Neural crest cell (in vitro differentiated cells): ENCODE measurements around the gene HPN. TPM values are rescaled to one million over a fixed set of nuclear protein-coding genes. Genes with fewer than 3 reads are reported as not detected.
A peak's percentile ranks its signal among the peaks of the same experiment; 100 is the strongest.

ENCODE experiments used
- DNase-seq: peaks from one replicate; pipeline ENCODE4 v3.0.0; 2021; ENCODE audit warnings: low read depth, mixed read lengths, low spot score
- H3K27ac Mint-ChIP-seq: one replicate; pipeline ENCODE4 v1.8.0; 2021; ENCODE audit warnings: mild to moderate bottlenecking, mixed read lengths; ENCODE audit not compliant: unreplicated experiment
- H3K27me3 Mint-ChIP-seq: 2 replicates; pipeline ENCODE4 v1.8.0; 2021; ENCODE audit warnings: low read depth, mild to moderate bottlenecking, mixed read lengths
- H3K36me3 Mint-ChIP-seq: 2 replicates; pipeline ENCODE4 v1.8.0; 2021; ENCODE audit warnings: low read depth, mild to moderate bottlenecking, mixed read lengths
- H3K4me1 Mint-ChIP-seq: 2 replicates; pipeline ENCODE4 v1.8.0; 2021; ENCODE audit warnings: mixed read lengths
- H3K4me3 Mint-ChIP-seq: one replicate; pipeline ENCODE4 v1.8.0; 2021; ENCODE audit warnings: mild to moderate bottlenecking, mixed read lengths
- H3K9me3 Mint-ChIP-seq: 2 replicates; pipeline ENCODE4 v1.8.0; 2021; ENCODE audit warnings: mixed read lengths
- total RNA-seq: library from RNA; stranded (reverse); gene quantifications from 2 replicates; pipeline ENCODE4 v1.2.1, GENCODE V29; 2021
- TF ChIP-seq, protein P1 (sequence below): fragments of 200-600 bp; sonication (generic); conservative IDR thresholded peaks from 2 replicates; pipeline ENCODE4 v1.5.0; 2021; ENCODE audit warnings: antibody characterized with exemption, mild to moderate bottlenecking

The HPN gene
- total RNA-seq, 1 donor from 2014 or later, result 0.26 TPM

DNA sequence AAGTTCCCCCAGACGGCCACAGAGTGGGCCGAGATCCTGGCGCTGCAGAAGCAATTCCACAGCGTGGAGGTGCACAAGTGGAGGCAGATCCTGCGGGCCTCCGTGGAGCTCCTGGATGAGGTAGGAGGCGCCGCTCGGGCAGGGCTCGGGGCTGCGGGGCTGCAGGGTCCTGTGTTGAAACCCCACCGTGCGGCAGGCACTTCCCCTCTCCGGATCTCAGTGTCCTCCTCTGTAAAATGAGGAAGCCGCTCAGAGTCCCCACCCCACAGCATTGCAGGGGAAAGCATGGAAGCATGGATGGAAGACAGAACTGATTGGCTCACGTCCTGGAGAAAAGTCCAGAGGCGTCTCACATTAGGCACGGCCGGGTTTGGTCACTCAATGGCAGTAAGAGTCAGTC, 18.1 kb upstream of the HPN start:
- Mint-ChIP-seq H3K4me3 (no peak overlapping the region), H3K36me3 (peaks cover 19% of the 10 kb centered on the region), H3K27me3 (peaks cover 8% of the 10 kb centered on the region), H3K4me1 (no peaks in the 10 kb centered on the region), H3K27ac (no peak overlapping the region), H3K9me3 (no peaks in the 10 kb centered on the region)
- DNase-seq, result no peak
- TF ChIP-seq, protein P1, sequence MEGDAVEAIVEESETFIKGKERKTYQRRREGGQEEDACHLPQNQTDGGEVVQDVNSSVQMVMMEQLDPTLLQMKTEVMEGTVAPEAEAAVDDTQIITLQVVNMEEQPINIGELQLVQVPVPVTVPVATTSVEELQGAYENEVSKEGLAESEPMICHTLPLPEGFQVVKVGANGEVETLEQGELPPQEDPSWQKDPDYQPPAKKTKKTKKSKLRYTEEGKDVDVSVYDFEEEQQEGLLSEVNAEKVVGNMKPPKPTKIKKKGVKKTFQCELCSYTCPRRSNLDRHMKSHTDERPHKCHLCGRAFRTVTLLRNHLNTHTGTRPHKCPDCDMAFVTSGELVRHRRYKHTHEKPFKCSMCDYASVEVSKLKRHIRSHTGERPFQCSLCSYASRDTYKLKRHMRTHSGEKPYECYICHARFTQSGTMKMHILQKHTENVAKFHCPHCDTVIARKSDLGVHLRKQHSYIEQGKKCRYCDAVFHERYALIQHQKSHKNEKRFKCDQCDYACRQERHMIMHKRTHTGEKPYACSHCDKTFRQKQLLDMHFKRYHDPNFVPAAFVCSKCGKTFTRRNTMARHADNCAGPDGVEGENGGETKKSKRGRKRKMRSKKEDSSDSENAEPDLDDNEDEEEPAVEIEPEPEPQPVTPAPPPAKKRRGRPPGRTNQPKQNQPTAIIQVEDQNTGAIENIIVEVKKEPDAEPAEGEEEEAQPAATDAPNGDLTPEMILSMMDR, result no peak

DNA sequence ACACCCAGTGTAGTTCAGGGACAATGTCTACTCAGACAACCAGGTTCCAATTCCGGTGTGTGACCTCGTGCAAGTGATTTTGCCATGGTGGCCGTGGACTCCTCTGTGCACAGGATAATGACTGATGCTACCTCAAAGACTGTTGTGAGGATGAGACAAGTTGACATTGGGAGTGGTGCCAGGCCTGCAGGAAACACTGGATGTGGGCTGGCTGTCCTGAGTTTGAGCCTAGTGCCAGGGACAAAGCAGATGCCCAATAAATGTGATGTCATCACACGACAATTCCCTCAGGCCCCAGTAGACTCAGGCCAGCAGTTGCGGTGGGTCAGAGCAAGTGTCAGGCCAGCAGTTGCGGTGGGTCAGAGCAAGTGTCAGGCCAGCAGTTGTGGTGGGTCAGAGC, 17.4 kb upstream of the HPN start:
- TF ChIP-seq, protein P1, result no peak
- Mint-ChIP-seq H3K36me3 (peaks cover 18% of the 10 kb centered on the region), H3K4me3 (no peak overlapping the region), H3K4me1 (no peaks in the 10 kb centered on the region), H3K9me3 (no peaks in the 10 kb centered on the region), H3K27ac (peak overlapping the region; percentile 14), H3K27me3 (peaks cover 9% of the 10 kb centered on the region)
- no peak for DNase-seq

DNA sequence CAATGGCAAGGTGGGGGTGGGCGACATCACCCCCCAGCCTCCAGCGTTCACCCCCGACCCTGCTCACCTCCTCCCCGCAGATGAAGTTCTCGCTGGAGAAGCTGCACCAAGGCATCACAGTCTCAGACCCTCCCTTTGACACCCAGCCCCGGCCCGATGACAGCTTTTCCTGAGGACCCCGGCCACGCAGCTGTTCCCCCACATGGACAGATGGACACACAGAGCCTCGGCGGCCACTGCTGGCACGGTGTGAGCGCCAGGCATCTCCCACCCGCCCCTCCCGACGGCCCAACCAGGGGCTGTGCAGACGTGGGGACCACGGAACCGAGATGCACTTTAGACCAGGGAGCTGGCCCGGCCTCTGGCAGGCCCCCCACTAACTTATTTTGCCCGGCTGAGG, 15.6 kb upstream of the HPN start:
- Mint-ChIP-seq H3K4me1 (peaks cover under 1% of the 10 kb centered on the region), H3K27me3 (peaks cover 16% of the 10 kb centered on the region), H3K4me3 (no peak overlapping the region), H3K36me3 (peaks cover 9% of the 10 kb centered on the region), H3K27ac (no peak overlapping the region), H3K9me3 (no peaks in the 10 kb centered on the region)
- DNase-seq, result no peak
- TF ChIP-seq, protein P1, result no peak

DNA sequence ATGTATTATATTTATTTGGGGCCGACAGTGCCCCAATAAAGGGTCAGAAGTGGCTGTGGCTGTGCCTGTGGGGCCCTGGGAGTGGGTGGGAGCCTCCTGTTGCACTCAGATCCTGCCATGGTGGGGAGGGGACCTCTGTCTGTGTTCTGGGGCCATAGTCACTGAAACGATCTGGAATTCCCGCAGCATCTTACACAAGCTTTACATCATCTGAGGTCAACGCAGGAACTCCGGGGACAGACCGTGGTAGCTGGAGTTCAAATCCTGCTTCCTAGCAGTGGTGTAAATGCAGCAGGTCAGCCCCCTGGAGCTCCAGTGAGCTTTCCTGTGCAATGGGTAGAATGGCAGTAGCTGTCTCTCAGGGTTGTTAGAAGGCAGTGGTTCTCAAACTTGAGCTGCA, 15.1 kb upstream of the HPN start:
- Mint-ChIP-seq H3K4me3 (no peak overlapping the region), H3K9me3 (no peaks in the 10 kb centered on the region), H3K27ac (no peak overlapping the region), H3K4me1 (peaks cover 4% of the 10 kb centered on the region), H3K27me3 (peaks cover 20% of the 10 kb centered on the region), H3K36me3 (peaks cover 8% of the 10 kb centered on the region)
- DNase-seq, result no peak
- TF ChIP-seq, protein P1, result no peak

DNA sequence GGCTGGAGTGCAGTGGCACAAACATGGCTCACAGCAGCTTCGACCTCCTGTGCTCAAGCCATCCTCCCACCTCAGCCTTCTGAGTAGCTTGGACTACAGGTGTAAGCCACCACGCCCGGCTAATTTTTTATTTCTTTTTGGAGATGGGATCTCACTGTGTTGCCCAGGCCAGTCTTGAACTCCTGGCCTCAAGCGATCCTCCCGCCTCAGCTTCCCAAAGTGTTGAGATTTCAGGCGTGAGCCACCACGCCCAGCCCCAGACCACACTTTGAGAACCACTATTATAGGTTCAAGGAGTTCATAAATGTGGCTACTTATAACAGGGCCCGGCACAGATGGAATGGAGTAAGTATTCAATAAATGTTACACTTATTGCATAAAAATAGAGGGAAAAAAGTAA, 14.5 kb upstream of the HPN start:
- TF ChIP-seq, protein P1, result no peak
- H3K27me3 Mint-ChIP-seq, result peaks cover 26% of the 10 kb centered on the region
- DNase-seq, result no peak
- H3K4me3 Mint-ChIP-seq, result peak overlapping the region; percentile 75
- H3K36me3 Mint-ChIP-seq, result peaks cover 8% of the 10 kb centered on the region
- no peaks in the 10 kb centered on the region for H3K9me3 Mint-ChIP-seq
- no peak overlapping the region for H3K27ac Mint-ChIP-seq
- H3K4me1 Mint-ChIP-seq, result peaks cover 7% of the 10 kb centered on the region
